PC-9 (cell line): ENCODE data around the gene NMNAT2.

ENCODE experiments used
- CTCF ChIP-seq: fragments of 200-600 bp; sonication (generic); conservative IDR thresholded peaks from 2 replicates; pipeline ENCODE4 v1.6.1; 2017; ENCODE audit warnings: mixed run types, antibody characterized with exemption, mild to moderate bottlenecking, moderate library complexity
- EZH2 ChIP-seq: fragments of 200-600 bp; sonication (generic); IDR thresholded peaks from 2 replicates; pipeline ENCODE4 v1.8.0; 2017; ENCODE audit warnings: antibody characterized with exemption, low read depth

- TF ChIP-seq CTCF (no peak), EZH2 (no peak)
Measured at GRCh38 chr1:183239793-183240525, 178.2 kb downstream of the NMNAT2 start.
